ENCODE data around the gene ZNF70.

ZNF70 gene

GRCh38 chr22:23754980-23755636 lies 4.2 kb upstream of the ZNF70 start:
- no peak overlapping the region for H3K4me3 Mint-ChIP-seq
- no peaks in the 10 kb centered on the region for H3K9me3 Mint-ChIP-seq
- H3K27ac Mint-ChIP-seq = no peak overlapping the region
- H3K4me1 Mint-ChIP-seq (ENCODE audit: low read depth) = peaks cover 28% of the 10 kb centered on the region
- H3K27me3 Mint-ChIP-seq = no peaks in the 10 kb centered on the region
- no peaks in the 10 kb centered on the region for H3K36me3 Mint-ChIP-seq (ENCODE audit: low read depth)

GRCh38 chr22:23754220-23754919 lies 3.5 kb upstream of the ZNF70 start, which contains the start of gene VPREB3:
TSS of gene VPREB3 (minus strand) at chr22:23754425. CDS start at chr22:23754363, 62 bp downstream.
- H3K4me3 Mint-ChIP-seq = peak within 1 kb of the TSS; percentile 39
- no peaks in the 10 kb centered on the region for H3K36me3 Mint-ChIP-seq (ENCODE audit: low read depth)
- peaks cover 34% of the 10 kb centered on the region for H3K4me1 Mint-ChIP-seq (ENCODE audit: low read depth)
- no peaks in the 10 kb centered on the region for H3K9me3 Mint-ChIP-seq
- no peak within 1 kb of the TSS for H3K27ac Mint-ChIP-seq
- H3K27me3 Mint-ChIP-seq = no peaks in the 10 kb centered on the region

GRCh38 chr22:23753385-23753784 lies 2.5 kb upstream of the ZNF70 start:
- Mint-ChIP-seq H3K27ac (no peak overlapping the region), H3K4me1 (ENCODE audit: low read depth) (peaks cover 34% of the 10 kb centered on the region), H3K4me3 (peak overlapping the region; percentile 26), H3K9me3 (no peaks in the 10 kb centered on the region), H3K27me3 (no peaks in the 10 kb centered on the region), H3K36me3 (ENCODE audit: low read depth) (no peaks in the 10 kb centered on the region)

- Mint-ChIP-seq H3K4me1 (ENCODE audit: low read depth) (peaks cover 34% of the 10 kb centered on the region), H3K27ac (no peak overlapping the region), H3K9me3 (no peaks in the 10 kb centered on the region), H3K27me3 (no peaks in the 10 kb centered on the region), H3K4me3 (peak overlapping the region; percentile 80), H3K36me3 (ENCODE audit: low read depth) (no peaks in the 10 kb centered on the region)
These were observed 1.8 kb upstream of the ZNF70 start for GRCh38 chr22:23752750-23753149.

- Mint-ChIP-seq H3K4me3 (peak overlapping the region; percentile 80), H3K27me3 (no peaks in the 10 kb centered on the region), H3K36me3 (ENCODE audit: low read depth) (no peaks in the 10 kb centered on the region), H3K4me1 (ENCODE audit: low read depth) (peaks cover 34% of the 10 kb centered on the region), H3K27ac (peak overlapping the region; percentile 59), H3K9me3 (no peaks in the 10 kb centered on the region)
These were observed 1.3 kb upstream of the ZNF70 start for GRCh38 chr22:23752090-23752691.

- Mint-ChIP-seq H3K36me3 (ENCODE audit: low read depth) (peaks cover 3% of the 10 kb centered on the region), H3K9me3 (no peaks in the 10 kb centered on the region), H3K4me1 (ENCODE audit: low read depth) (peaks cover 29% of the 10 kb centered on the region), H3K27me3 (no peaks in the 10 kb centered on the region), H3K4me3 (peak overlapping the region; percentile 80), H3K27ac (peak overlapping the region; percentile 75)
These were observed 607 bp upstream of the ZNF70 start for GRCh38 chr22:23751441-23751996.

GRCh38 chr22:23750367-23750713 lies 572 bp downstream of the ZNF70 start:
- peak overlapping the region; percentile 80 for H3K27ac Mint-ChIP-seq
- peaks cover 28% of the 10 kb centered on the region for H3K4me1 Mint-ChIP-seq (ENCODE audit: low read depth)
- H3K36me3 Mint-ChIP-seq (ENCODE audit: low read depth) = peaks cover 3% of the 10 kb centered on the region
- H3K9me3 Mint-ChIP-seq = no peaks in the 10 kb centered on the region
- H3K4me3 Mint-ChIP-seq = peak overlapping the region; percentile 85
- no peaks in the 10 kb centered on the region for H3K27me3 Mint-ChIP-seq

GRCh38 chr22:23749841-23750301 lies 1.0 kb downstream of the ZNF70 start:
- H3K27me3 Mint-ChIP-seq = no peaks in the 10 kb centered on the region
- no peaks in the 10 kb centered on the region for H3K9me3 Mint-ChIP-seq
- H3K36me3 Mint-ChIP-seq (ENCODE audit: low read depth) = peaks cover 7% of the 10 kb centered on the region
- H3K4me3 Mint-ChIP-seq = peak overlapping the region; percentile 85
- H3K27ac Mint-ChIP-seq = no peak overlapping the region
- peaks cover 25% of the 10 kb centered on the region for H3K4me1 Mint-ChIP-seq (ENCODE audit: low read depth)

GRCh38 chr22:23745791-23746190 lies 5.1 kb downstream of the ZNF70 start:
- H3K27me3 Mint-ChIP-seq = no peaks in the 10 kb centered on the region
- peaks cover 25% of the 10 kb centered on the region for H3K36me3 Mint-ChIP-seq (ENCODE audit: low read depth)
- H3K27ac Mint-ChIP-seq = no peak overlapping the region
- peaks cover 12% of the 10 kb centered on the region for H3K4me1 Mint-ChIP-seq (ENCODE audit: low read depth)
- H3K4me3 Mint-ChIP-seq = no peak overlapping the region
- H3K9me3 Mint-ChIP-seq = no peaks in the 10 kb centered on the region

- H3K4me3 Mint-ChIP-seq = no peak overlapping the region
- peaks cover under 1% of the 10 kb centered on the region for H3K4me1 Mint-ChIP-seq (ENCODE audit: low read depth)
- H3K36me3 Mint-ChIP-seq (ENCODE audit: low read depth) = peaks cover 25% of the 10 kb centered on the region
- H3K27ac Mint-ChIP-seq = no peak overlapping the region
- H3K27me3 Mint-ChIP-seq = no peaks in the 10 kb centered on the region
- no peaks in the 10 kb centered on the region for H3K9me3 Mint-ChIP-seq
These were observed 6.4 kb downstream of the ZNF70 start for GRCh38 chr22:23744485-23744884.

GRCh38 chr22:23744001-23744400 lies 6.9 kb downstream of the ZNF70 start:
- H3K9me3 Mint-ChIP-seq = no peaks in the 10 kb centered on the region
- H3K4me1 Mint-ChIP-seq (ENCODE audit: low read depth) = no peaks in the 10 kb centered on the region
- no peaks in the 10 kb centered on the region for H3K27me3 Mint-ChIP-seq
- no peak overlapping the region for H3K27ac Mint-ChIP-seq
- H3K4me3 Mint-ChIP-seq = no peak overlapping the region
- peaks cover 25% of the 10 kb centered on the region for H3K36me3 Mint-ChIP-seq (ENCODE audit: low read depth)

- Mint-ChIP-seq H3K36me3 (ENCODE audit: low read depth) (peaks cover 25% of the 10 kb centered on the region), H3K4me1 (ENCODE audit: low read depth) (no peaks in the 10 kb centered on the region)
These were observed 7.6 kb downstream of the ZNF70 start for GRCh38 chr22:23743303-23743705.

GRCh38 chr22:23742505-23743264 lies 8.2 kb downstream of the ZNF70 start:
- H3K4me3 Mint-ChIP-seq = no peak overlapping the region
- no peaks in the 10 kb centered on the region for H3K4me1 Mint-ChIP-seq (ENCODE audit: low read depth)
- H3K27me3 Mint-ChIP-seq = no peaks in the 10 kb centered on the region
- H3K36me3 Mint-ChIP-seq (ENCODE audit: low read depth) = peaks cover 25% of the 10 kb centered on the region
- H3K9me3 Mint-ChIP-seq = no peaks in the 10 kb centered on the region
- H3K27ac Mint-ChIP-seq = no peak overlapping the region

More at GRCh38 chr22:23743303-23743705, 7.6 kb downstream of the ZNF70 start:
- Mint-ChIP-seq H3K27ac (no peak overlapping the region), H3K9me3 (no peaks in the 10 kb centered on the region), H3K27me3 (no peaks in the 10 kb centered on the region), H3K4me3 (no peak overlapping the region)

GRCh38 chr22:23737696-23738095 lies 13.2 kb downstream of the ZNF70 start:
- H3K27me3 Mint-ChIP-seq = no peaks in the 10 kb centered on the region
- no peaks in the 10 kb centered on the region for H3K36me3 Mint-ChIP-seq (ENCODE audit: low read depth)
- no peaks in the 10 kb centered on the region for H3K9me3 Mint-ChIP-seq
- no peak overlapping the region for H3K4me3 Mint-ChIP-seq
- H3K4me1 Mint-ChIP-seq (ENCODE audit: low read depth) = no peaks in the 10 kb centered on the region
- no peak overlapping the region for H3K27ac Mint-ChIP-seq
